Ovary (tissue), 9 donors: ENCODE data around the gene SLC50A1. TPM values are rescaled to one million over a fixed set of nuclear protein-coding genes. Genes with fewer than 3 reads are reported as not detected.

Experiments used
- DNase-seq, 5 donors: peaks; one replicate each; pipeline ENCODE4 v3.0.0-alpha.2; 2019 to 2020
- H3K27ac ChIP-seq, 2 donors: fragments of 200-600 bp; one replicate each; pipeline versions ENCODE4 v1.5.1 to v1.8.0; 2019 to 2022
- H3K27me3 ChIP-seq: fragments of 200-600 bp; one replicate; pipeline ENCODE4 v1.8.0; 2022
- H3K36me3 ChIP-seq: fragments of 200-600 bp; sonication (generic); one replicate; pipeline ENCODE4 v1.5.1; 2019
- H3K4me1 ChIP-seq: one replicate; pipeline ENCODE4 v1.8.1; 2013; ENCODE audit warnings: mild to moderate bottlenecking, moderate library complexity; ENCODE audit not compliant: insufficient read depth
- H3K4me3 ChIP-seq: fragments of 200-600 bp; sonication (generic); one replicate; pipeline ENCODE4 v1.5.1; 2017
- H3K9me3 ChIP-seq, 2 donors: fragments of 200-600 bp in 1 of 2; sonication (generic) in 1 of 2; one replicate each; pipeline versions ENCODE4 v1.5.1 to v1.8.1; 2013 to 2019; ENCODE audit warnings: mild to moderate bottlenecking in 1 of 2, moderate library complexity in 1 of 2
- EP300 ChIP-seq: sonication (generic); formaldehyde crosslinking; IDR thresholded peaks from one replicate; pipeline ENCODE4 v1.6.1; 2017; ENCODE audit warnings: antibody characterized with exemption
- POLR2A ChIP-seq: fragments of 450-650 bp; IDR thresholded peaks from one replicate; pipeline ENCODE4 v1.6.1; 2017; ENCODE audit warnings: antibody characterized with exemption, mild to moderate bottlenecking, moderate library complexity
- WGBS, 3 donors: extraction: QIAGEN DNeasy Blood & Tissue Kit in 1 of 3; methylation state at CpG; one replicate each; pipeline versions ENCODE4 v1.1.5 to v1.1.7; 2013 to 2017; 5-methylcytosine and 5-hydroxymethylcytosine counted together
- intact Hi-C, 4 donors: fragments of 100-400 bp; cut with DNase I; formaldehyde crosslinking; loops; one replicate each; pipeline versions ENCODE4 v1.11.0 to v1.15.1; 2022 to 2023
- polyA plus RNA-seq, 2 donors: library from polyadenylated mRNA; stranded (reverse); fragments of 200-250 nt in 1 of 2; fragments of 350-450 nt in 1 of 2; fragmentation: Illumina TruSeq in 1 of 2; extraction: RNeasy Lipid Tissue Mini Kit (QIAGEN cat#74804) in 1 of 2; gene quantifications; one replicate each; pipeline ENCODE4 v1.2.3, GENCODE V29; 2013 to 2014
- total RNA-seq, 7 donors: library from RNA; depleted of rRNA in 2 of 7; stranded (reverse); fragments of >200 nt in 2 of 7; fragmentation: NEBNext Ultra II Directional in 3 of 7; extraction: Animal tissue kit (Norgen Biotek cat#: 25700) in 3 of 7; gene quantifications; one replicate each; pipeline versions ENCODE4 v1.1.0 to v1.2.4, GENCODE V29; 2016 to 2023
- TF ChIP-seq, protein P1 (sequence below), 3 donors: fragments of 450-650 bp in 2 of 3; fragments of 200-600 bp in 1 of 3; IDR thresholded peaks; one replicate each; pipeline versions ENCODE4 v1.5.1 to v1.8.0; 2016 to 2022; ENCODE audit warnings: antibody characterized with exemption in 3 of 3, mild to moderate bottlenecking in 1 of 3
- donor health status: DM: no; HTN: no; CAD: no; lungs with moderate emphysema.
- donor health status: DM: no; HTN: no; CAD: no.
- donor health status: Bipolar disorder and iron deficiency.
- donor health status: DM: yes; HTN: yes; CAD: no.
- donor health status: DM: no; HTN: no; CAD: no.
- donor health status: DM: yes; HTN: yes; CAD: no.

Gene SLC50A1
- total and polyA plus RNA-seq, 9 donors: 10.8 to 50.2 (median 19.7) TPM

DNA sequence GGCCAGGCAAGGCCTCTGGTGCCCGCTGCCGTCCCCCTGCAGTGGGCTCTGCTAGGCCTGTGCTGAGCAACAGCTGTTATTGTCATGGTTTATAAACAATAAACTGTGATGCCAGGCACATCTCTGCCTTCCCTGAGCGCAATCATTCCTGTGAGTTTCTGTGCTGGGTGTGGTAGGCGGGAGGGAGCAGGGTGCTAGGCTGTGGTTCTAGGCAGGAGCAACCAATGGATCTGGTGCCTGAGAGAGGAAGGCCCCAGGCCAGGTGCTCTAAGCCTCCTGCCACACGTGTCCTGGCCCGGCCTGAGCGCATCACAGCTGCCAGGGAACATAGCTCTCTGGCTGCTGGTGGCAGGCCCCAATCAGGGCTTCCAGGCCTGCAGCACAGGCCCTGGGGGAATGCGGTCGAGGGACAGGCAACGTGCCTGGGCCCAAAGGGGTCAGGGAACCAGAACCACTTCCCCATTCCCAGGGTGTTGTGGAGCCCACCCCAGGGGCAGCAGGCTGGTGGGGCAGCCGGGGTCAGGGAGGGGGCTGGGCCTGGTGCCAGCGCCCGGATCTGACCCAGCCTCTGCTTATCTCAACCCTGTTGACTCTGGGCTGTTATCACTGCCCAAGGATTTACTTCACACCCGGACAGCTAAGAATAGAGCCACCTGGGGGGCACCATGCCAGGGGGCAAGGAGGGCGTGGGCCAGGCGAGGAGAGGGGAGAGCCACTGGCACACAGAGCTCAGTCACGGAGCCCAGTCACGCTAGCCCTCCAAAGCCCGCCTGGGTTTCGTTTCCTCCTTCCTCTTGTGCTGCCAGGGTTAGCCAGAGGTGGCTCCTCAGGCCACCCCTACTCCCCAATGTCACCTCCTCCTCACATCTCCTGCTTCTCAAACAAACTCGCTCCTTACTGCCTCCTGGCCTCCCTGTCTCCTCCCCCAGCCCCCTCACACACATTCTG lies 49.5 kb downstream of the SLC50A1 start:
- H3K4me3 ChIP-seq: no peak overlapping the region
- no peaks in the 10 kb centered on the region for H3K9me3 ChIP-seq
- peak in 4 of 5 donors; percentile 23 to 34 (median 27) for DNase-seq
- no peaks in the 10 kb centered on the region for H3K4me1 ChIP-seq
- 57 to 67% (median 64%) methylated on average over 21 of the region's 21 CpGs for WGBS, 3 donors
- no peaks in the 10 kb centered on the region for H3K27me3 ChIP-seq
- TF ChIP-seq, protein P1, sequence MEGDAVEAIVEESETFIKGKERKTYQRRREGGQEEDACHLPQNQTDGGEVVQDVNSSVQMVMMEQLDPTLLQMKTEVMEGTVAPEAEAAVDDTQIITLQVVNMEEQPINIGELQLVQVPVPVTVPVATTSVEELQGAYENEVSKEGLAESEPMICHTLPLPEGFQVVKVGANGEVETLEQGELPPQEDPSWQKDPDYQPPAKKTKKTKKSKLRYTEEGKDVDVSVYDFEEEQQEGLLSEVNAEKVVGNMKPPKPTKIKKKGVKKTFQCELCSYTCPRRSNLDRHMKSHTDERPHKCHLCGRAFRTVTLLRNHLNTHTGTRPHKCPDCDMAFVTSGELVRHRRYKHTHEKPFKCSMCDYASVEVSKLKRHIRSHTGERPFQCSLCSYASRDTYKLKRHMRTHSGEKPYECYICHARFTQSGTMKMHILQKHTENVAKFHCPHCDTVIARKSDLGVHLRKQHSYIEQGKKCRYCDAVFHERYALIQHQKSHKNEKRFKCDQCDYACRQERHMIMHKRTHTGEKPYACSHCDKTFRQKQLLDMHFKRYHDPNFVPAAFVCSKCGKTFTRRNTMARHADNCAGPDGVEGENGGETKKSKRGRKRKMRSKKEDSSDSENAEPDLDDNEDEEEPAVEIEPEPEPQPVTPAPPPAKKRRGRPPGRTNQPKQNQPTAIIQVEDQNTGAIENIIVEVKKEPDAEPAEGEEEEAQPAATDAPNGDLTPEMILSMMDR (IDR thresholded peaks at IDR 0.05): no peak
- TF ChIP-seq POLR2A (no peak), EP300 (no peak)
- H3K36me3 ChIP-seq: no peaks in the 10 kb centered on the region
- no peak overlapping the region for H3K27ac ChIP-seq
- intact Hi-C loops: no loop called here

DNA sequence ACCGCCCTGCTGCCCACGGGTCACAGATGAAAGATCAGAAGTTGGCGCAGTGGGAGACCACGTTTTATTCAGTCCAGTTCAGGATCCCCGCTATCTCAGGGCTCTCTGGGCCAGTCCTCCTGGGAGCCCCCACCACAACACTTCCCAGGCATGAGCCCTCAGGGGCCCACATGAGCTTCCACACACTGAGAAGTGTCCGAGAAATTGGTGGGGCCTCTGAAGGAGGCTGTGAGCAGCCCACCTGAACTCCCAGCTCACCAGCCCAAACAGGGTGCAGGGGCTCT lies 50.1 kb downstream of the SLC50A1 start:
- H3K27ac ChIP-seq: no peak overlapping the region
- TF ChIP-seq, protein P1 (IDR thresholded peaks at IDR 0.05): no peak
- TF ChIP-seq EP300 (no peak), POLR2A (no peak)
- no peaks in the 10 kb centered on the region for H3K9me3 ChIP-seq
- H3K36me3 ChIP-seq: no peaks in the 10 kb centered on the region
- H3K27me3 ChIP-seq: no peaks in the 10 kb centered on the region
- peak in 2 of 5 donors; percentile 11 to 13 for DNase-seq
- no peaks in the 10 kb centered on the region for H3K4me1 ChIP-seq
- H3K4me3 ChIP-seq: no peak overlapping the region
- WGBS, 3 donors: 45 to 52% (median 50%) methylated on average over 6 of the region's 6 CpGs
- intact Hi-C loops: no loop called here

DNA sequence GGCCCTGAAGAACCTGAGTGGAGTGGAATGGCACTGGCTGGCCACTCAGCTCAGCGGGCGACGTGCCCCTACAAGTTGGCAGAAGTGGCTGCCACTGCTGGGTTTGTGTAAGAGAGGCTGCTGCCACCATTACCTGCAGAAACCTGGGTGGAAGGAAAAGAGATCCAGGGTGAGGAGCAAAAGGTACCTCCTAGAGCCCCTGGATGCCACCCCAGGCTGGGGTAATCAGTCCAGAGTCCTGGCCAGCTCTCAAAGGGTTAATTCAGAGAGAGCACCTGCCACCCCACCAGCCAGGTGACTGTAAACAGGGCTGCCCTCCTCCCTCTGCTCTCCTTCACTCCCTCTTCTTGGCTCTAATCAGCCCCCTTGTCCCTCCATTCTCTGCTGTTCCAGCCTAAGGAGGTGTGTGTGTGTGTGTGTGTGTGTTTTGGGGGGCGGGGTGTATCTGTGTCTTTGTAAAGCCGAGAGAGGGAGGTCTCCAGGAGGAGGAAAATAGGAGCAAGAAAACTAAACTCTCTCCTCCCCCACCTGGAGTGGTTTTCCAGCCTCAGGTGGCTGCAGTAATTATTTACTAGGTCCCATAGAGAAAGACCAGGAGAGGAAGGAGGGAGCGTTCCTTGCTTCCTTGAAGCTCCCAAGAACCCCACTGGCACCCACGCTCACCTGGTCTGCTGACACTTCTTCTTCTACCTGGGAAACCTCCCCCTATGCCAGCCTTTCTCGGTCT lies 50.6 kb downstream of the SLC50A1 start:
- Histone ChIP-seq H3K4me1 (no peaks in the 10 kb centered on the region), H3K27ac (no peak overlapping the region), H3K36me3 (no peaks in the 10 kb centered on the region), H3K4me3 (no peak overlapping the region), H3K9me3 (no peaks in the 10 kb centered on the region), H3K27me3 (no peaks in the 10 kb centered on the region)
- DNase-seq: peak in 2 of 5 donors; percentile 8
- TF ChIP-seq, protein P1 (IDR thresholded peaks at IDR 0.05): no peak
- TF ChIP-seq EP300 (no peak), POLR2A (no peak)
- intact Hi-C loops: no loop called here
- WGBS, 3 donors: 61 to 76% (median 68%) methylated on average over 8 of the region's 8 CpGs

DNA sequence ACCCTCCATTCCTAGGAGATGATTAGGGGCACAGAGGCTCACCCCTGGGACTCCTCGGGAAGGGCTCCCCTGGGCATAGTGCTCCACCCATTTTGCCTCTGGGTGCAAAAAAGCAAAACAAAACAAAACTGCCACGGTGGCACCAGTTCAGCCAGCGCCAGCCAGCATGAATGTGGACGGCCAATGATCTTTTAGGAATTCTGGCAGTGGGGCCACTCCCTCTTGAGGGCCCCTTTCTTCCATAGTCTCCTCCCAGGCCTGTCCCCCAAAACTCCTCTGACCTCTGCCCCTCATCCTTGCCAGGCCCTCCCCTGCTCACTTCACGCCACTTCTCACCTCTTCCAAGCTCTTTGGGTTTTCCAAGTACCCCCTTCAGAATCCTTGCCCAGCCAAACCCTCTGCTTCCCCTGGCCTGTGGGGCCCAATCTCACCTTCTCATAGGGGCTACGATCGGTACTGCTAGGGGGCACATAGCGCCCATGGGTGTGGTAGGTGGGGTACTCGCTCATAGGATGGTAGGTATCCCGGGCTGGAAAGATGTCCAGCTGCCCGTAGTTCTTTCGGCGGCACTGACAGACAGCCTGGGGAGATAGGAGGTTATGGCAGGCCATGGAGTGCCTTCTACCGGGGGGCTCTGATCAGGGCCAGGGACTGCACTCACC lies 51.3 kb downstream of the SLC50A1 start:
- no peak overlapping the region for H3K27ac ChIP-seq
- TF ChIP-seq EP300: no peak
- DNase-seq: peak in 2 of 5 donors; percentile 11 to 15

More for the DNA sequence above, 51.3 kb downstream of the SLC50A1 start:
- no peak overlapping the region for H3K4me3 ChIP-seq
- intact Hi-C loops: no loop called here
- H3K4me1 ChIP-seq: no peaks in the 10 kb centered on the region
- 67 to 75% (median 71%) methylated on average over 14 of the region's 14 CpGs for WGBS, 3 donors
- H3K27me3 ChIP-seq: no peaks in the 10 kb centered on the region
- H3K36me3 ChIP-seq: no peaks in the 10 kb centered on the region
- no peaks in the 10 kb centered on the region for H3K9me3 ChIP-seq
